Keratinocyte (primary cell): ENCODE data around the gene U2SURP. TPM values are rescaled to one million over a fixed set of nuclear protein-coding genes. Genes with fewer than 3 reads are reported as not detected.

Experiments used
- DNase-seq: peaks from one replicate; pipeline ENCODE4 v3.0.0-alpha.2; 2011; ENCODE audit warnings: low read depth, missing footprints, low spot score
- FAIRE-seq: peaks from 2 replicates; lab custom pipeline; 2011; peaks lifted over from hg19 to GRCh38; lab: Jason Lieb, UNC
- H2AFZ ChIP-seq: 2 replicates; pipeline ENCODE4 v1.6.0; 2012; ENCODE audit warnings: low read length, control low read depth, inconsistent platforms; ENCODE audit not compliant: control insufficient read depth
- H3K27ac ChIP-seq: 2 replicates; pipeline ENCODE4 v1.5.1; 2011; ENCODE audit warnings: low read length; ENCODE audit not compliant: control insufficient read depth, insufficient read depth
- H3K27me3 ChIP-seq: 3 replicates; pipeline ENCODE4 v1.6.0; 2011; ENCODE audit warnings: low read length; ENCODE audit not compliant: control insufficient read depth, insufficient read depth; ENCODE audit errors: extremely low read depth
- H3K36me3 ChIP-seq, 2 experiments: 2 replicates in 1 of 2; 3 replicates in 1 of 2; pipeline ENCODE4 v1.5.1; 2011; ENCODE audit warnings: low read length in 2 of 2, mild to moderate bottlenecking in 1 of 2; ENCODE audit not compliant: control insufficient read depth in 2 of 2, insufficient read depth in 2 of 2; ENCODE audit errors: extremely low read depth in 1 of 2
- H3K4me1 ChIP-seq: 3 replicates; pipeline ENCODE4 v1.5.1; 2011; ENCODE audit warnings: low read length; ENCODE audit not compliant: control insufficient read depth, insufficient read depth; ENCODE audit errors: extremely low read depth
- H3K4me2 ChIP-seq: 3 replicates; pipeline ENCODE4 v1.6.0; 2011; ENCODE audit warnings: low read depth, low read length; ENCODE audit not compliant: control insufficient read depth, insufficient read depth; ENCODE audit errors: extremely low read depth
- H3K4me3 ChIP-seq, 3 experiments: fragments of 200-600 bp in 1 of 3; sonication (generic) in 1 of 3; 2 replicates in 2 of 3; 3 replicates in 1 of 3; pipeline ENCODE4 v1.5.1; 2011 to 2016; ENCODE audit warnings: low read length in 3 of 3, mild to moderate bottlenecking in 3 of 3, control low read depth in 2 of 3, inconsistent platforms in 1 of 3, low read depth in 1 of 3, mixed read lengths in 1 of 3, mixed run types in 1 of 3, moderate library complexity in 1 of 3; ENCODE audit not compliant: control insufficient read depth in 2 of 3, insufficient read depth in 2 of 3; ENCODE audit errors: extremely low read depth in 1 of 3
- H3K79me2 ChIP-seq: 2 replicates; pipeline ENCODE4 v1.6.0; 2012; ENCODE audit warnings: low read length; ENCODE audit not compliant: control insufficient read depth, insufficient read depth
- H3K9ac ChIP-seq: 3 replicates; pipeline ENCODE4 v1.6.0; 2011; ENCODE audit warnings: low read length; ENCODE audit not compliant: control insufficient read depth, insufficient read depth; ENCODE audit errors: extremely low read depth
- H3K9me1 ChIP-seq: 3 replicates; pipeline ENCODE4 v1.6.0; 2011; ENCODE audit warnings: low read length; ENCODE audit not compliant: control insufficient read depth, insufficient read depth; ENCODE audit errors: extremely low read depth
- H3K9me3 ChIP-seq: 2 replicates; pipeline ENCODE4 v1.5.1; 2012; ENCODE audit warnings: low read depth, low read length; ENCODE audit not compliant: control insufficient read depth
- H4K20me1 ChIP-seq: 3 replicates; pipeline ENCODE4 v1.6.0; 2011; ENCODE audit warnings: low read length; ENCODE audit not compliant: control insufficient read depth, insufficient read depth; ENCODE audit errors: extremely low read depth
- EZH2 ChIP-seq: IDR thresholded peaks from one replicate; pipeline ENCODE4 v1.6.1; 2012; ENCODE audit warnings: inconsistent platforms, mild to moderate bottlenecking, low read length, moderate library complexity
- dilution Hi-C: fragments of 300-500 bp; cut with MboI; formaldehyde crosslinking; loops from one replicate; pipeline ENCODE4 v1.7.0; 2020; ENCODE audit warnings: low sequenced_read_pairs; ENCODE audit not compliant: extremely low pct_ligation_motif_present
- polyA plus RNA-seq, 5 experiments: library from polyadenylated mRNA; depleted of rRNA in 3 of 5; stranded (reverse) in 3 of 5; stranded (forward) in 1 of 5; unstranded in 1 of 5; fragments of >200 nt; gene quantifications; 1 replicate in 1 of 5; 2 replicates in 3 of 5; 3 replicates in 1 of 5; pipeline versions ENCODE4 v1.2.1 to v1.2.3, GENCODE V29; 2011 to 2012; ENCODE audit warnings: missing spikeins in 2 of 5, low read depth in 1 of 5, low replicate concordance in 1 of 5
- TF ChIP-seq, protein P1 (sequence below), 3 experiments: IDR thresholded peaks in 1 of 3; conservative IDR thresholded peaks in 1 of 3; optimal IDR thresholded peaks in 1 of 3; 2 replicates in 2 of 3; 3 replicates in 1 of 3; pipeline versions ENCODE3 to v1.5.1; 2011; ENCODE audit warnings: low read length in 3 of 3, mild to moderate bottlenecking in 3 of 3, moderate library complexity in 2 of 3, control low read depth in 1 of 3, inconsistent platforms in 1 of 3; ENCODE audit not compliant: insufficient read depth in 2 of 3; ENCODE audit errors: extremely low read depth in 1 of 3

U2SURP gene
- polyA plus RNA-seq, 1 donor (not counting 4 experiments of a cell fraction or from before 2014, with no cell fraction given) = 75.9 TPM

- Histone ChIP-seq H2AFZ (no peak overlapping the region), H3K36me3 (no peaks in the 10 kb centered on the region), H3K79me2 (no peaks in the 10 kb centered on the region), H4K20me1 (no peaks in the 10 kb centered on the region), H3K4me1 (no peaks in the 10 kb centered on the region), H3K27ac (no peak overlapping the region), H3K9me3 (no peaks in the 10 kb centered on the region), H3K4me3 (no peak overlapping the region), H3K9ac (no peak overlapping the region), H3K9me1 (no peaks in the 10 kb centered on the region), H3K27me3 (no peaks in the 10 kb centered on the region), H3K4me2 (no peak overlapping the region)
- FAIRE-seq (no peak), DNase-seq (no peak)
- no peak for TF ChIP-seq EZH2
- TF ChIP-seq, protein P1, sequence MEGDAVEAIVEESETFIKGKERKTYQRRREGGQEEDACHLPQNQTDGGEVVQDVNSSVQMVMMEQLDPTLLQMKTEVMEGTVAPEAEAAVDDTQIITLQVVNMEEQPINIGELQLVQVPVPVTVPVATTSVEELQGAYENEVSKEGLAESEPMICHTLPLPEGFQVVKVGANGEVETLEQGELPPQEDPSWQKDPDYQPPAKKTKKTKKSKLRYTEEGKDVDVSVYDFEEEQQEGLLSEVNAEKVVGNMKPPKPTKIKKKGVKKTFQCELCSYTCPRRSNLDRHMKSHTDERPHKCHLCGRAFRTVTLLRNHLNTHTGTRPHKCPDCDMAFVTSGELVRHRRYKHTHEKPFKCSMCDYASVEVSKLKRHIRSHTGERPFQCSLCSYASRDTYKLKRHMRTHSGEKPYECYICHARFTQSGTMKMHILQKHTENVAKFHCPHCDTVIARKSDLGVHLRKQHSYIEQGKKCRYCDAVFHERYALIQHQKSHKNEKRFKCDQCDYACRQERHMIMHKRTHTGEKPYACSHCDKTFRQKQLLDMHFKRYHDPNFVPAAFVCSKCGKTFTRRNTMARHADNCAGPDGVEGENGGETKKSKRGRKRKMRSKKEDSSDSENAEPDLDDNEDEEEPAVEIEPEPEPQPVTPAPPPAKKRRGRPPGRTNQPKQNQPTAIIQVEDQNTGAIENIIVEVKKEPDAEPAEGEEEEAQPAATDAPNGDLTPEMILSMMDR (optimal IDR thresholded peaks at IDR 0.05 in 1 of 3, IDR thresholded peaks at IDR 0.05 in 1 of 3, conservative IDR thresholded peaks at IDR 0.05 in 1 of 3; ENCODE audit: extremely low read depth in 1 of 3, insufficient read depth in 2 of 3, low read length in 3 of 3) = no peak
- dilution Hi-C loops = no loop called here
Measured at GRCh38 chr3:142983318-142983717, 18.1 kb upstream of the U2SURP start.

- TF ChIP-seq, protein P1 (optimal IDR thresholded peaks at IDR 0.05 in 1 of 3, IDR thresholded peaks at IDR 0.05 in 1 of 3, conservative IDR thresholded peaks at IDR 0.05 in 1 of 3; ENCODE audit: extremely low read depth in 1 of 3, insufficient read depth in 2 of 3, low read length in 3 of 3) = no peak
- TF ChIP-seq EZH2 = no peak
Measured at GRCh38 chr3:142984255-142984654, 17.1 kb upstream of the U2SURP start.

More at GRCh38 chr3:142984255-142984654, 17.1 kb upstream of the U2SURP start:
- Histone ChIP-seq H3K36me3 (no peaks in the 10 kb centered on the region), H3K79me2 (no peaks in the 10 kb centered on the region), H4K20me1 (no peaks in the 10 kb centered on the region), H3K9me1 (no peaks in the 10 kb centered on the region), H3K27me3 (no peaks in the 10 kb centered on the region), H2AFZ (no peak overlapping the region), H3K4me2 (no peak overlapping the region), H3K9me3 (no peaks in the 10 kb centered on the region), H3K9ac (no peak overlapping the region), H3K4me1 (no peaks in the 10 kb centered on the region), H3K4me3 (no peak overlapping the region), H3K27ac (no peak overlapping the region)
- no peak for DNase-seq
- dilution Hi-C loops = no loop called here
- no peak for FAIRE-seq
